Hindlimb muscle (tissue), 1 donor: ENCODE results near the gene RIT1. TPM values are rescaled to one million over a fixed set of nuclear protein-coding genes. Genes with fewer than 3 reads are reported as not detected.

Source experiments
- DNase-seq: peaks from one replicate; pipeline ENCODE4 v3.0.0-alpha.2; 2013
- polyA plus RNA-seq: library from polyadenylated mRNA; unstranded; fragments of 120-200 nt; gene quantifications from one replicate; pipeline ENCODE4 v1.2.1, GENCODE V29; 2013; ENCODE audit not compliant: insufficient read length

The RIT1 gene
- 23.4 TPM for polyA plus RNA-seq

GRCh38 chr1:155911156-155912055 lies at the start of gene RIT1:
TSS of gene RIT1 (minus strand) at chr1:155911349. CDS start at chr1:155910761, 588 bp downstream.
- DNase-seq = peak; percentile 89

- no peak for DNase-seq
Observed at GRCh38 chr1:155960081-155960745, 49.1 kb upstream of the RIT1 start.

- no peak for DNase-seq
Observed at GRCh38 chr1:155957411-155957915, 46.3 kb upstream of the RIT1 start.

GRCh38 chr1:155954645-155955044 lies 43.5 kb upstream of the RIT1 start:
- DNase-seq = no peak

GRCh38 chr1:155952505-155952890 lies 41.3 kb upstream of the RIT1 start:
- no peak for DNase-seq

GRCh38 chr1:155951753-155952504 lies 40.8 kb upstream of the RIT1 start:
- DNase-seq = no peak

- DNase-seq = no peak
Observed at GRCh38 chr1:155950829-155951228, 39.7 kb upstream of the RIT1 start.

- DNase-seq = no peak
Observed at GRCh38 chr1:155947741-155948140, 36.6 kb upstream of the RIT1 start.

- DNase-seq = no peak
Observed at GRCh38 chr1:155947292-155947691, 36.1 kb upstream of the RIT1 start.

- DNase-seq = no peak
Observed at GRCh38 chr1:155946633-155947219, 35.6 kb upstream of the RIT1 start.

- no peak for DNase-seq
Observed at GRCh38 chr1:155944444-155944799, 33.3 kb upstream of the RIT1 start.

- DNase-seq = no peak
Observed at GRCh38 chr1:155942578-155943141, 31.5 kb upstream of the RIT1 start.

- no peak for DNase-seq
Observed at GRCh38 chr1:155941845-155942531, 30.8 kb upstream of the RIT1 start.

GRCh38 chr1:155940993-155941844 lies 30.1 kb upstream of the RIT1 start, which contains the start of gene RXFP4:
TSS of gene RXFP4 (plus strand) at chr1:155941638. CDS start at chr1:155941710, 72 bp downstream.
- no peak for DNase-seq

- DNase-seq = no peak
Observed at GRCh38 chr1:155940482-155940992, 29.4 kb upstream of the RIT1 start.

GRCh38 chr1:155938220-155938627 lies 27.1 kb upstream of the RIT1 start:
- DNase-seq = peak; percentile 63

- DNase-seq = no peak
Observed at GRCh38 chr1:155934936-155935590, 23.9 kb upstream of the RIT1 start.

GRCh38 chr1:155934097-155934935 lies 23.2 kb upstream of the RIT1 start, which contains the start of gene KHDC4:
TSS of gene KHDC4 (minus strand) at chr1:155934413. CDS start at chr1:155934373, 40 bp downstream.
- peak; percentile 98 for DNase-seq
